ENCODE measurements around the gene RAD51. TPM values are rescaled to one million over a fixed set of nuclear protein-coding genes. Genes with fewer than 3 reads are reported as not detected.
"Not testable (repeated sequence)": the region's sequence is repeated elsewhere in the genome, so short reads cannot be mapped to it uniquely, and the experiment has no call there.

RAD51 gene
- total RNA-seq = under 1 TPM in 1 of 2 donors, not detected in 1; 0.30 TPM

GRCh38 chr15:40694688-40695468, at the start of gene RAD51:
Gene RAD51 (plus strand): TSS chr15:40695174. CDS start chr15:40698759, 3,585 bp downstream.
- no peaks in the 10 kb centered on the region for H3K36me3 ChIP-seq
- peak within 1 kb of the TSS; percentile 94 to 100 for H3K27ac ChIP-seq
- H3K27me3 ChIP-seq = no peaks in the 10 kb centered on the region
- peaks cover 0 to 20% of the 10 kb centered on the region in 2 donors for H3K4me1 ChIP-seq
- H3K4me3 ChIP-seq = peak within 1 kb of the TSS; percentile 76 to 97
- H3K9me3 ChIP-seq = no peaks in the 10 kb centered on the region
- peak; percentile 85 for DNase-seq (ENCODE audit: low spot score)
- no peak for TF ChIP-seq CTCF (IDR thresholded peaks at IDR 0.05)

- no peaks in the 10 kb centered on the region for H3K4me1 ChIP-seq
- no peak for DNase-seq (ENCODE audit: low spot score)
- no peaks in the 10 kb centered on the region for H3K36me3 ChIP-seq
- H3K27me3 ChIP-seq = no peaks in the 10 kb centered on the region
- no peak for TF ChIP-seq CTCF (IDR thresholded peaks at IDR 0.05)
- no peaks in the 10 kb centered on the region for H3K9me3 ChIP-seq
- H3K4me3 ChIP-seq = no peak overlapping the region
- no peak overlapping the region for H3K27ac ChIP-seq
These were observed 47.5 kb upstream of the RAD51 start for GRCh38 chr15:40647523-40647922.

GRCh38 chr15:40650479-40650878, 44.5 kb upstream of the RAD51 start:
- Histone ChIP-seq H3K4me3 (no peak overlapping the region), H3K27ac (no peak overlapping the region), H3K9me3 (no peaks in the 10 kb centered on the region), H3K36me3 (no peaks in the 10 kb centered on the region), H3K4me1 (no peaks in the 10 kb centered on the region), H3K27me3 (no peaks in the 10 kb centered on the region)
- no peak for TF ChIP-seq CTCF (IDR thresholded peaks at IDR 0.05)
- no peak for DNase-seq (ENCODE audit: low spot score)

GRCh38 chr15:40660686-40661085, 34.3 kb upstream of the RAD51 start:
- DNase-seq (ENCODE audit: low spot score) = no peak
- Histone ChIP-seq H3K27me3 (no peaks in the 10 kb centered on the region), H3K36me3 (no peaks in the 10 kb centered on the region), H3K4me1 (no peaks in the 10 kb centered on the region), H3K9me3 (no peaks in the 10 kb centered on the region), H3K27ac (no peak overlapping the region), H3K4me3 (no peak overlapping the region)
- TF ChIP-seq CTCF (IDR thresholded peaks at IDR 0.05) = no peak

GRCh38 chr15:40664909-40665308, 30.1 kb upstream of the RAD51 start:
- H3K27ac ChIP-seq = no peak overlapping the region
- H3K9me3 ChIP-seq = no peaks in the 10 kb centered on the region
- no peak for DNase-seq (ENCODE audit: low spot score)
- no peak overlapping the region for H3K4me3 ChIP-seq
- no peaks in the 10 kb centered on the region for H3K36me3 ChIP-seq
- H3K4me1 ChIP-seq = no peaks in the 10 kb centered on the region
- TF ChIP-seq CTCF (IDR thresholded peaks at IDR 0.05) = no peak
- H3K27me3 ChIP-seq = no peaks in the 10 kb centered on the region

- H3K36me3 ChIP-seq; H3K4me3 ChIP-seq; DNase-seq (ENCODE audit: low spot score); H3K27me3 ChIP-seq; H3K27ac ChIP-seq; H3K9me3 ChIP-seq; H3K4me1 ChIP-seq: not testable (repeated sequence)
These were observed 18.7 kb upstream of the RAD51 start for GRCh38 chr15:40676290-40676689.

GRCh38 chr15:40676906-40677305, 18.1 kb upstream of the RAD51 start:
- H3K4me3 ChIP-seq; H3K36me3 ChIP-seq; H3K27me3 ChIP-seq; H3K9me3 ChIP-seq; H3K27ac ChIP-seq; H3K4me1 ChIP-seq; DNase-seq (ENCODE audit: low spot score): not testable (repeated sequence)

All from right atrium auricular region (tissue), 2 donors.